Eye (tissue), 1 donor: ENCODE measurements around the gene CELSR1.
A peak's percentile ranks its signal among the peaks of the same experiment; 100 is the strongest.
"Not testable (repeated sequence)": the region's sequence is repeated elsewhere in the genome, so short reads cannot be mapped to it uniquely, and the experiment has no call there.

Source experiments
- DNase-seq: peaks from one replicate; pipeline ENCODE4 v3.0.0-alpha.2; 2015

The CELSR1 gene

DNA sequence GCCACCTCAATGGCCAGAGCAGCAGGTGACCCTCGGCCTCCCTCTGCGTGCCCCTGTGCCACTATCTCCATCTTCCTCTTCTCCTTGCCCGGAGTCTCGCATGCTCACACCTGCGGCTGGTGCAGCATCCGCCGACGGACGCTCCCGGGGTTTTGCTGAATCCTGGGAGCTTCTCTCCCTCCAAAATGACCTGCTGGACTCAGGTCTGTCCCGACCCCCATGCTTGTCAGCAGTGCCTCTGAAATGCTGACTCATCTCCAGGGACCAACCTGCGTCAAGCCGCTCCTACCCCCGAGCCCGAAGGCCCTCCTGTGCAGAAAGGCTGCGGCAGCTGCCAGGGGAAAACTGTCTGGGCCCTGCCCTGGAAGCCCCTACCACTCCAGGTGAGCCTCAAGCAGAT lies 58.4 kb downstream of the CELSR1 start:
- no peak for DNase-seq

GRCh38 chr22:46478083-46478551 lies 59.3 kb downstream of the CELSR1 start:
- DNase-seq: no peak

- DNase-seq: no peak
Measured at GRCh38 chr22:46476547-46476941, 60.9 kb downstream of the CELSR1 start.

DNA sequence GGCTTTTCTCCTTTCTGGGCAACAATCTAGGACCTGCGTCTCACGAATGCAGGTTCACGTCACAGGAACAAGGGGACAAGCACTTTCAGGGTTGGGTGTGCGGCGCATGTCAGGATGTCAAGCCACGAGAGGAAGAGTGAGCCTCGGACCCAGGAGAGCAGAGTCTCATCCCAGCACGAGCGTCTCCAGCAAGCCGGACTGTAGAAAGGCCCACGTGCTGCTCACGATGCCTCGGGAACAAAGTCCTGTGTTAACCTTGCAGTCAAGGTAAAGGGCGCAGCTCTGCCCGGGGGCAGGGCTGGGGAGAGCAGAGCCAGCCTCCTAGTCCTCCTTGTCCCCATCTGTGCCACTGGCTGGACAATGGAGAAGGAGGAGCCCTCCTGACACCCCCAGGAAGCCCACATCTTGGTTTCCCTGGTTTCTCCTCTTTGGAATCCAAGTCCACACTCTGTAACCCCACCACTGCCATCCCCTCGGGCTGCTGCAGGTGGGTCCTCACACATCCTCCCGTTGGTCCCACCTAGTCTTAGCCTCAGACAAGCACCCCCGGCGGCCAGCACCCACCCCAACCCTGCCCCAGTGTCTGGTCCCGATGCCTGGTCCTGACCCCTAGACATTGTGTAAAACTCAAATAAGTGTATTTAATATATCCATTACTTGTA lies 63.4 kb downstream of the CELSR1 start:
- DNase-seq: no peak

GRCh38 chr22:46473021-46473779 lies 64.2 kb downstream of the CELSR1 start:
- DNase-seq: no peak

DNA sequence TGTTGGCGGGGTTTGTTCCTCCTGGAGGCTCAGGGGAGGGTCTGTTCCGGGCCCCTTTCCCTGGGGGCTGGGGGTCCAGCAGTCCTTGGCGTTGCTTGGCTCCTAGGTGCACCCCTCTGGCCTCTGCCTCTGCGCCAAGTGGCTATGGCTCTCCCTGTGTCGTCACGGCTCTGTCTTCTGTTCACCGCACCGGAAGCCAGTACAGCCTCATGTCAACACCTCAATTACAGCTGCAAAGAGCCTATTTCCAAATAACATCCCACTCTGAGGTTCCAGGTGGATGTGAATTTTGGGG lies 64.8 kb downstream of the CELSR1 start:
- DNase-seq: no peak

GRCh38 chr22:46471901-46472721 lies 65.3 kb downstream of the CELSR1 start:
- no peak for DNase-seq

- not testable (repeated sequence) for DNase-seq
Measured at GRCh38 chr22:46471330-46471729, 66.1 kb downstream of the CELSR1 start.

DNA sequence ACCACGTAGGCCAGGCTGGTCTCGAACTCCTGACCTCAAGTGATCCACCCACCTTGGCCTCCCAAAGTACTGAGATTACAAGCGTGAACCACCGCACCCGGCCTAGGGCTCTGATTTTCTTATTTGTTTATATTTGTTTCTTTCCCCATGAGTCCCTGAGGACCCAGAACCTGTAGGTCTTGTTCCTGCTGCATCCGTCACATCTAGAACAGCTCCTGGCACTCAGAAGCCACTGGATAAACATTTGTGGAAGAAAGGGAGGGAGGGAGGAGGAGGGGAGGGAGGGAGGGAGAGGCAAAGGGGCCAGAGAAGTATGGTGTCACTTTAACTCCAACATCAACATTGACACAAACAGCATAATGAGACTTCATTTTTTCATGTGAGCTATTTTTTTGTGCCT lies 67.7 kb downstream of the CELSR1 start:
- DNase-seq: no peak

DNA sequence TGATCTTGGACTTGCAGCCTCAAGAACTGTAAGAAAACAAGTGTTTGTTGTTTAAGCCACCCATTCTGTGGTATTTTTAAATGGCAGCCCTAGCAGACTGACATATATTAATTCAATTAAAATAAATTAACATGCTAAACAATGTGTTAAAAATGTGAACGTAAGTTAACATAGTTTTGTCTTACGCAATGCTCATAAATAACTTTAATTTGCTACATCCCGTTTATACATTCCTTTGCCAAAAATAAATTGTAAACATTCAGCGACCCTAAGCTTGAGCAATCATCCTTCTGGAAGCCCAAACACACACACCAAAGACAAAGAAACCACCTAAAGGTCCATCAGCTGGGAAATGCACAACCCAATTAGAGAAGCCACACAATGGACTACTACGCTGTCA lies 70.4 kb downstream of the CELSR1 start:
- DNase-seq: no peak

DNA sequence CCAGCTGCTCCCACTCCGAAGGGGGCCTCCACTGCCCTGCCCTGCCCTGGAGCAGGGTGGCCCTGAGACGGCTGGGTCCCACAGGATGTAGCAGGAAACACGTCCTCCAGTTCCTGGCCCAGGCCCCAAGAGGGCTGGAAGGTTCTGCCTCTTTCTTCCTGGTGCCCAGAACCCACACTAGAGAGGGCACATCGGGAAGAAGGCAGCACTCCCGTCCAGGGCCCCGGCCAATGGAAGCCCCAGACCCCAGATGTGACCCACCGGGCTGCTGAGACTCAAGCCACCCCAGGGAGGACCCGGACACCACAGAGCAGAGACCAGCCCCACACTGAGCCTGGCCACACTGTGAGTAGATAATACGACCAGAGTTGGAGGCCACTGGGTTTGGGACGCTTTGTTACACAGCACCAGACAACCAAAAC lies 71.2 kb downstream of the CELSR1 start:
- DNase-seq: no peak

DNA sequence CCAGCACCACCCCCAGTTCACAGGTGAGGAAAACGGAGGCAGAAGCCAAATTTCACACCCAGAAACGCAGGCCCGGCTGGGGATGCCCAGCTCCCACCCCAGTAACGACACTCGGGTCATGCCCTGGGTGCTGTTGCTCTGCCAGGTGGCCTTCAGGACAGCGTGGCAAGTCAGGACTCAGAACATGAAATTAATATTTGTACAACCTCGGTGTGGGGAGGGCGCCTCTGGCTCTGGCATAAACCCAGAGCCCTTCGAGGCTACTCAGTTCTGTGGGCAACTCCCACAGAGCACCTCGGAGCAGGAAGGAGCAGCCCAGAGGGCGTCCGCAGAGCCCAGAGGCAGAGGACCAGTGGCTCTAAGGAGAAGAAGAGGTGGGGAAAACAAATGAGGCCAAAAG lies 71.6 kb downstream of the CELSR1 start:
- no peak for DNase-seq

DNA sequence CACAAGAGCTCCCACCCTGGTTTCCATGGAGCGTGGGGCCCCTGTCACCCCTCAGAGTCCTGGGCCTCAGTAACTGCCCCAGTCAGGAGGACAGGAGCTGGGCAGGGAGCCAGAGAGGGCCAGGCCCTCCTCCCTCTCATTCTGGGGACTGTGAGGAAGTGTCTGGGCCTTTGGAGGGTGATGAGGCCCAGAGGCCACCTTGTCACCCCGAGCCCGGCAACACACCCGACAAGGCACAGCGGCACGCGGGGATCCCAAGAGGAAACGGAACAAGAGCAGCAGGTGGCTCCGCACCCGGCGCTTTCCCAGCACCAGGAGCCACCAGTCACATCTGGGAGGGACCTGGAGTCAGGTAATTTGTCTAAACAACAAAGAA lies 72.1 kb downstream of the CELSR1 start:
- DNase-seq: no peak

DNA sequence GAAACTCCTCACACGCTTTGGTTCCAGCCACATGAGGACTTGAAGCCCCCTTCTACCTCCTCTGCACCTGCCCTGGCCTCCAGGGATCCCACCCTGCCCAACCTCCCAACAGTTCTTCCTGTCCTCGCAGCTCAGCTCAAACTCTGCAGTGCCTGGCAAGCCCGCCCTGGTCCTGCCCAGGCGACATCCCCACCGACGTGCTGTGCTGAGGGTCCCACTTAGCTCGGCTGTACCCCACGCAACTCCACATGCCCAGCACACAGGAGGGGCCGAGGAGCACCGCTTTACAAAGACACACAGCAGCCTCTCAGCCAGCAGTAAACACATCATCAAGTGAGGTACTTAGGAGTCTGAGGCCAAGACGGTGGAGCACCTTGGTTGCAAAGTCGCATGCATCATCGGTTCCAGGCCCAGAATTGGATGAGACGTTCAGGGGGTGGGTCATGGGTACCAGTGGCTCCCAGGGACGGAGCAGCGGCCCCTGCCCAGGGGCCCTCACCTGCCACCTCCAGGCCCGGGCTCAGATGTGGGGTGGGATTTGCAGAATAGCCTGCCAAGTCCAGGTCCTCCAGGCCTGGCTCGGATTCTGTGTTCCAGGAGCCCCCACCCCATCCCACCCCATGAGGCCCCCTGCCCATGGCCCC lies 72.6 kb downstream of the CELSR1 start:
- no peak for DNase-seq

GRCh38 chr22:46464296-46464695 lies 73.1 kb downstream of the CELSR1 start:
- no peak for DNase-seq

DNA sequence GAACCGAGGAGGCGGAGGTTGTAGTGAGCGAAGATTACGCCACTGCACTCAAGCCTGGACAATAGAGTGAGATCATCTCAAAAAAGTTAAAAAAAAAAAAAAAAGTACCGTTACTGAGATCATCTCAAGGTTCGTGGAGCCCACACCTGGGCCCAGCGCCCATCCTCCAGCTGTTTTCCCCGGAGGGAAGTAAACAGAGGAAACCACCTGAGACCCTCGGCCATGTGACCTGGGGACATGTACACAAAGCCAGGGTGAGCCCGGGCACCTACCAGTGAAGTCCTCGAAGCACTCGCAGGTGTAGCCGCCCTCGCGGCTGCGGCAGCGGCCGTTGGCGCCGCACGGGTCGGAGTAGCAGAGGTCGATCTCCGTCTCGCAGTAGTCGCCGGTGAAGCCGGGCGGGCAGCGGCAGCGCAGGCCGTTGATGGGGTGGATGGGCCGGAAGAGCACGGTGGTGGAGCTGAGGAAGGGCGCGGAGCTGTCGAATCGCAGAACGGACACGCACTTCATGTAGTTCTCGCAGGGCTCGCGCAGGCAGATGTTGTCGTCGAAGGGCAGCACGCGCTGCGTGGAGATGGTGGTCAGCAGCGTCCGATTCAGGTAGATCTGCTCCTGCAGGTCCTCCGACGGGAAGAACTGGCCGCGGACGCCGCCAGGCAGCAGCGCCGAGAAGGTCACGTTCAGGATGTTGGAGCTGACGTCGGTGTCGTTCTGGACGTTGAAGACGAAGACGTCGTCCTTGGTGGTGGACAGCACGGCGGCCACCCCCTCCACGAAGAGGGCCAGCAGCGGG lies 73.8 kb downstream of the CELSR1 start:
- DNase-seq: no peak

GRCh38 chr22:46462726-46463371 lies 74.6 kb downstream of the CELSR1 start:
- DNase-seq: peak; percentile 28

DNA sequence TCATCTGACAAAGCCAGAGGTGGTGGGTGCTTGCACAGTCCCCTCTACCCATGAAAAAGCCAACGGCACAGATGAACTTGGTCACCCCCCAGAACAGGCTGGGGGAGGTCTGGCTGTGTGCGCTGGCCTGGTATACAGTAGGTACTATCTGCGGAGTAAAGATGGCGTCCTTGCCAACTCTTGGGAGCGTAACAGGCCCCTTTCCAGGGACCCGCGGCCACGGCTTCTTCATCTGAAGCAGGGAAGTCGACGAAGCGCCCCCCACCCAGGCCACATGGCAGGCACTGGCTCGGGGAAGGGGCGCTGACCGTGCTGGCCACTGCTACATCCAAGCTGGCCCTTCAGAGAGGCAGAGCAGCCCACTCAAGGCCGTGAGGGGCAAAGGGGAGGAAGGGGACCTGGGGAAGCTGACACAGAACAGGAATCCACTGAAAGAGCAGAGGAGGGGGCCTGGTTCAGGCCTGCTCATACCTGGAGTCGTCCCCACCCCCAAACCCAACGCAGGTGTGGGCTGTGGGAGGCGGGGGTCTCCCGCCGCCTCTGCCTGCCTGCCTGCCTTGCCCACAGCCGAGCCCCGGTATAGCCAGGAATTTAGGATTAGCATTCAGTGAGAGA lies 75.7 kb downstream of the CELSR1 start:
- no peak for DNase-seq

DNA sequence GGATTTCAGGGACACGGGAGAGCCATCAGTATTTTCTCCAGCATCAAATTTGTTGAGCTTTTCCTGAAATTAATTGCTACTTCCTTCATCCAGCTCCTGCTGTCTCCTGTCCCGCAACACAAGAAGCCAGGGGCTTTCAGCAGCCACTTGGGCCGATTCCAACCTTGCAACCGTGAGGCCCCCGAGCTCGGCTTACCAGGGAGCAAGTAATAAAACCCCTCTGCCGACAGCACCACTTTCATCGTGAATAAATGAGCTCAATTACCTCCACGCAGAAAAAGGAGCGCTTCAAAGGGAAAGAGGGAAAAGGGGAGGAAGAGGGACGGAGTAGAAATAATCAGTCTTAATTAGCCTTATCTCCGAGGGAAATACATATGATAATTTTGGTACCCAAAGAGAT lies 76.6 kb downstream of the CELSR1 start:
- DNase-seq: no peak

- no peak for DNase-seq
Measured at GRCh38 chr22:46459347-46460065, 77.9 kb downstream of the CELSR1 start.

GRCh38 chr22:46458525-46458924 lies 78.9 kb downstream of the CELSR1 start:
- DNase-seq: no peak
